Astrocyte of the spinal cord (primary cell): ENCODE results near the gene NCOA3.

Experiments
- DNase-seq: peaks from one replicate; pipeline ENCODE4 v3.0.0; 2011; ENCODE audit warnings: low read depth, low spot score
- H3K4me3 ChIP-seq: 2 replicates; pipeline ENCODE4 v1.5.1; 2011; ENCODE audit warnings: low read depth, mild to moderate bottlenecking, low read length, moderate library complexity
- CTCF ChIP-seq: IDR thresholded peaks from 2 replicates; pipeline ENCODE4 v1.5.1; 2012; ENCODE audit warnings: low read depth, mild to moderate bottlenecking, low read length, inconsistent platforms
- in situ Hi-C: cut with HindIII; loops from 2 replicates; pipeline ENCODE4 v1.10.0; 2017; ENCODE audit warnings: low sequenced_read_pairs

NCOA3 gene

GRCh38 chr20:47509104-47509661 is 7.5 kb downstream of the NCOA3 start:
- no peak for DNase-seq
- no peak overlapping the region for H3K4me3 ChIP-seq
- in situ Hi-C loops: no loop called here
- TF ChIP-seq CTCF: no peak

GRCh38 chr20:47509685-47510084 is 8.0 kb downstream of the NCOA3 start:
- no peak overlapping the region for H3K4me3 ChIP-seq
- TF ChIP-seq CTCF: no peak
- no peak for DNase-seq
- in situ Hi-C loops: no loop called here

- H3K4me3 ChIP-seq: no peak overlapping the region
- DNase-seq: no peak
- in situ Hi-C loops: no loop called here
- no peak for TF ChIP-seq CTCF
These were observed 14.2 kb downstream of the NCOA3 start for GRCh38 chr20:47515843-47516242.

GRCh38 chr20:47521059-47521808 is 19.5 kb downstream of the NCOA3 start:
- no peak overlapping the region for H3K4me3 ChIP-seq
- no peak for DNase-seq
- no peak for TF ChIP-seq CTCF
- in situ Hi-C loops: no loop called here

GRCh38 chr20:47524015-47524784 is 22.5 kb downstream of the NCOA3 start:
- TF ChIP-seq CTCF: no peak
- DNase-seq: no peak
- no peak overlapping the region for H3K4me3 ChIP-seq
- in situ Hi-C loops: no loop called here

- TF ChIP-seq CTCF: no peak
These were observed 25.5 kb downstream of the NCOA3 start for GRCh38 chr20:47527004-47527800.

More at GRCh38 chr20:47527004-47527800, 25.5 kb downstream of the NCOA3 start:
- no peak overlapping the region for H3K4me3 ChIP-seq
- no peak for DNase-seq
- in situ Hi-C loops: no loop called here
